Measurements from ENCODE around the gene TTLL11.
A peak's percentile ranks its signal among the peaks of the same experiment; 100 is the strongest.

The TTLL11 gene

GRCh38 chr9:121956808-121957207 lies 136.3 kb downstream of the TTLL11 start:
- no peak for DNase-seq (ENCODE audit: low read depth)
- H3K36me3 ChIP-seq (ENCODE audit: control insufficient read depth, insufficient read depth, low read length, severe bottlenecking): no peaks in the 10 kb centered on the region
- H3K4me3 ChIP-seq (ENCODE audit: low read length): no peak overlapping the region
- H3K9ac ChIP-seq (ENCODE audit: low read length): no peak overlapping the region
- no peaks in the 10 kb centered on the region for H3K9me3 ChIP-seq (ENCODE audit: control insufficient read depth, low read length)
- H3K4me1 ChIP-seq (ENCODE audit: control insufficient read depth, insufficient read depth, low read length): peaks cover 13% of the 10 kb centered on the region
- H3K27me3 ChIP-seq (replicated peaks; ENCODE audit: control insufficient read depth, insufficient read depth, low read length): peaks cover 2% of the 10 kb centered on the region

GRCh38 chr9:121955649-121956048 lies 137.5 kb downstream of the TTLL11 start:
- Histone ChIP-seq H3K4me3 (ENCODE audit: low read length) (no peak overlapping the region), H3K4me1 (ENCODE audit: control insufficient read depth, insufficient read depth, low read length) (peaks cover 13% of the 10 kb centered on the region), H3K27me3 (replicated peaks; ENCODE audit: control insufficient read depth, insufficient read depth, low read length) (peaks cover 2% of the 10 kb centered on the region), H3K9me3 (ENCODE audit: control insufficient read depth, low read length) (no peaks in the 10 kb centered on the region), H3K36me3 (ENCODE audit: control insufficient read depth, insufficient read depth, low read length, severe bottlenecking) (no peaks in the 10 kb centered on the region), H3K9ac (ENCODE audit: low read length) (no peak overlapping the region)
- no peak for DNase-seq (ENCODE audit: low read depth)

GRCh38 chr9:121954477-121955140 lies 138.5 kb downstream of the TTLL11 start:
- H3K9ac ChIP-seq (ENCODE audit: low read length): no peak overlapping the region
- H3K27me3 ChIP-seq (replicated peaks; ENCODE audit: control insufficient read depth, insufficient read depth, low read length): peaks cover 2% of the 10 kb centered on the region
- no peaks in the 10 kb centered on the region for H3K9me3 ChIP-seq (ENCODE audit: control insufficient read depth, low read length)
- H3K36me3 ChIP-seq (ENCODE audit: control insufficient read depth, insufficient read depth, low read length, severe bottlenecking): no peaks in the 10 kb centered on the region
- no peak overlapping the region for H3K4me3 ChIP-seq (ENCODE audit: low read length)
- peaks cover 13% of the 10 kb centered on the region for H3K4me1 ChIP-seq (ENCODE audit: control insufficient read depth, insufficient read depth, low read length)
- no peak for DNase-seq (ENCODE audit: low read depth)

GRCh38 chr9:121952611-121953010 lies 140.5 kb downstream of the TTLL11 start:
- peaks cover 13% of the 10 kb centered on the region for H3K4me1 ChIP-seq (ENCODE audit: control insufficient read depth, insufficient read depth, low read length)
- H3K4me3 ChIP-seq (ENCODE audit: low read length): no peak overlapping the region
- no peak for DNase-seq (ENCODE audit: low read depth)
- no peaks in the 10 kb centered on the region for H3K36me3 ChIP-seq (ENCODE audit: control insufficient read depth, insufficient read depth, low read length, severe bottlenecking)
- H3K9ac ChIP-seq (ENCODE audit: low read length): no peak overlapping the region
- no peaks in the 10 kb centered on the region for H3K27me3 ChIP-seq (replicated peaks; ENCODE audit: control insufficient read depth, insufficient read depth, low read length)
- H3K9me3 ChIP-seq (ENCODE audit: control insufficient read depth, low read length): no peaks in the 10 kb centered on the region

- H3K36me3 ChIP-seq (ENCODE audit: control insufficient read depth, insufficient read depth, low read length, severe bottlenecking): no peaks in the 10 kb centered on the region
- H3K27me3 ChIP-seq (replicated peaks; ENCODE audit: control insufficient read depth, insufficient read depth, low read length): no peaks in the 10 kb centered on the region
- no peaks in the 10 kb centered on the region for H3K9me3 ChIP-seq (ENCODE audit: control insufficient read depth, low read length)
These were observed 142.2 kb downstream of the TTLL11 start for GRCh38 chr9:121950866-121951265.

GRCh38 chr9:121950441-121950840 lies 142.7 kb downstream of the TTLL11 start:
- no peak overlapping the region for H3K4me3 ChIP-seq (ENCODE audit: low read length)
- H3K36me3 ChIP-seq (ENCODE audit: control insufficient read depth, insufficient read depth, low read length, severe bottlenecking): no peaks in the 10 kb centered on the region
- no peak overlapping the region for H3K9ac ChIP-seq (ENCODE audit: low read length)
- H3K9me3 ChIP-seq (ENCODE audit: control insufficient read depth, low read length): no peaks in the 10 kb centered on the region
- H3K27me3 ChIP-seq (replicated peaks; ENCODE audit: control insufficient read depth, insufficient read depth, low read length): no peaks in the 10 kb centered on the region
- DNase-seq (ENCODE audit: low read depth): no peak
- H3K4me1 ChIP-seq (ENCODE audit: control insufficient read depth, insufficient read depth, low read length): peaks cover 13% of the 10 kb centered on the region

More at GRCh38 chr9:121950866-121951265, 142.2 kb downstream of the TTLL11 start:
- peaks cover 13% of the 10 kb centered on the region for H3K4me1 ChIP-seq (ENCODE audit: control insufficient read depth, insufficient read depth, low read length)
- no peak overlapping the region for H3K9ac ChIP-seq (ENCODE audit: low read length)
- no peak overlapping the region for H3K4me3 ChIP-seq (ENCODE audit: low read length)
- no peak for DNase-seq (ENCODE audit: low read depth)

GRCh38 chr9:121949766-121950165 lies 143.3 kb downstream of the TTLL11 start:
- Histone ChIP-seq H3K4me1 (ENCODE audit: control insufficient read depth, insufficient read depth, low read length) (peaks cover 9% of the 10 kb centered on the region), H3K36me3 (ENCODE audit: control insufficient read depth, insufficient read depth, low read length, severe bottlenecking) (no peaks in the 10 kb centered on the region), H3K4me3 (ENCODE audit: low read length) (no peak overlapping the region), H3K27me3 (replicated peaks; ENCODE audit: control insufficient read depth, insufficient read depth, low read length) (no peaks in the 10 kb centered on the region), H3K9me3 (ENCODE audit: control insufficient read depth, low read length) (no peaks in the 10 kb centered on the region), H3K9ac (ENCODE audit: low read length) (no peak overlapping the region)
- DNase-seq (ENCODE audit: low read depth): no peak

GRCh38 chr9:121949364-121949763 lies 143.7 kb downstream of the TTLL11 start:
- DNase-seq (ENCODE audit: low read depth): no peak
- no peaks in the 10 kb centered on the region for H3K36me3 ChIP-seq (ENCODE audit: control insufficient read depth, insufficient read depth, low read length, severe bottlenecking)
- H3K27me3 ChIP-seq (replicated peaks; ENCODE audit: control insufficient read depth, insufficient read depth, low read length): no peaks in the 10 kb centered on the region
- no peaks in the 10 kb centered on the region for H3K9me3 ChIP-seq (ENCODE audit: control insufficient read depth, low read length)
- H3K9ac ChIP-seq (ENCODE audit: low read length): no peak overlapping the region
- peaks cover 5% of the 10 kb centered on the region for H3K4me1 ChIP-seq (ENCODE audit: control insufficient read depth, insufficient read depth, low read length)
- H3K4me3 ChIP-seq (ENCODE audit: low read length): no peak overlapping the region

- Histone ChIP-seq H3K9me3 (ENCODE audit: control insufficient read depth, low read length) (no peaks in the 10 kb centered on the region), H3K27me3 (replicated peaks; ENCODE audit: control insufficient read depth, insufficient read depth, low read length) (no peaks in the 10 kb centered on the region), H3K4me3 (ENCODE audit: low read length) (no peak overlapping the region), H3K36me3 (ENCODE audit: control insufficient read depth, insufficient read depth, low read length, severe bottlenecking) (no peaks in the 10 kb centered on the region), H3K9ac (ENCODE audit: low read length) (no peak overlapping the region), H3K4me1 (ENCODE audit: control insufficient read depth, insufficient read depth, low read length) (no peaks in the 10 kb centered on the region)
- no peak for DNase-seq (ENCODE audit: low read depth)
These were observed 145.3 kb downstream of the TTLL11 start for GRCh38 chr9:121947775-121948174.

GRCh38 chr9:121946465-121946864 lies 146.6 kb downstream of the TTLL11 start:
- Histone ChIP-seq H3K9ac (ENCODE audit: low read length) (no peak overlapping the region), H3K27me3 (replicated peaks; ENCODE audit: control insufficient read depth, insufficient read depth, low read length) (no peaks in the 10 kb centered on the region), H3K4me1 (ENCODE audit: control insufficient read depth, insufficient read depth, low read length) (no peaks in the 10 kb centered on the region), H3K9me3 (ENCODE audit: control insufficient read depth, low read length) (no peaks in the 10 kb centered on the region), H3K4me3 (ENCODE audit: low read length) (no peak overlapping the region), H3K36me3 (ENCODE audit: control insufficient read depth, insufficient read depth, low read length, severe bottlenecking) (no peaks in the 10 kb centered on the region)
- DNase-seq (ENCODE audit: low read depth): no peak

- no peaks in the 10 kb centered on the region for H3K9me3 ChIP-seq (ENCODE audit: control insufficient read depth, low read length)
- H3K4me3 ChIP-seq (ENCODE audit: low read length): no peak overlapping the region
- H3K4me1 ChIP-seq (ENCODE audit: control insufficient read depth, insufficient read depth, low read length): no peaks in the 10 kb centered on the region
- no peaks in the 10 kb centered on the region for H3K27me3 ChIP-seq (replicated peaks; ENCODE audit: control insufficient read depth, insufficient read depth, low read length)
- no peaks in the 10 kb centered on the region for H3K36me3 ChIP-seq (ENCODE audit: control insufficient read depth, insufficient read depth, low read length, severe bottlenecking)
- DNase-seq (ENCODE audit: low read depth): peak; percentile 43
- no peak overlapping the region for H3K9ac ChIP-seq (ENCODE audit: low read length)
These were observed 147.3 kb downstream of the TTLL11 start for GRCh38 chr9:121945849-121946248.

GRCh38 chr9:121945281-121945680 lies 147.8 kb downstream of the TTLL11 start:
- H3K36me3 ChIP-seq (ENCODE audit: control insufficient read depth, insufficient read depth, low read length, severe bottlenecking): no peaks in the 10 kb centered on the region
- H3K4me3 ChIP-seq (ENCODE audit: low read length): no peak overlapping the region
- no peaks in the 10 kb centered on the region for H3K9me3 ChIP-seq (ENCODE audit: control insufficient read depth, low read length)
- H3K27me3 ChIP-seq (replicated peaks; ENCODE audit: control insufficient read depth, insufficient read depth, low read length): no peaks in the 10 kb centered on the region
- DNase-seq (ENCODE audit: low read depth): no peak
- no peak overlapping the region for H3K9ac ChIP-seq (ENCODE audit: low read length)
- no peaks in the 10 kb centered on the region for H3K4me1 ChIP-seq (ENCODE audit: control insufficient read depth, insufficient read depth, low read length)
